DOHH2 (cell line): ENCODE results near the gene PILRA.
"Not testable (repeated sequence)": the region's sequence is repeated elsewhere in the genome, so short reads cannot be mapped to it uniquely, and the experiment has no call there.

Experiments
- CTCF ChIP-seq: fragments of 200-600 bp; sonication (generic); IDR thresholded peaks from one replicate; pipeline ENCODE4 v1.5.1; 2014; ENCODE audit warnings: antibody characterized with exemption, mild to moderate bottlenecking, low read depth, low read length; ENCODE audit not compliant: poor library complexity, severe bottlenecking
- EZH2phosphoT487 ChIP-seq: fragments of 200-600 bp; sonication (generic); IDR thresholded peaks from 2 replicates; pipeline ENCODE4 v1.6.1; 2017; ENCODE audit warnings: borderline replicate concordance, mild to moderate bottlenecking, antibody characterized with exemption, low read length, moderate library complexity, mixed read lengths

GRCh38 chr7:100352230-100352781 is 21.0 kb upstream of the PILRA start:
- not testable (repeated sequence) for TF ChIP-seq CTCF, EZH2phosphoT487
